Breast epithelium (tissue), 4 donors: ENCODE data around the gene GOLGA8B. TPM values are rescaled to one million over a fixed set of nuclear protein-coding genes. Genes with fewer than 3 reads are reported as not detected.
A peak's percentile ranks its signal among the peaks of the same experiment; 100 is the strongest.
"Not testable (repeated sequence)": the region's sequence is repeated elsewhere in the genome, so short reads cannot be mapped to it uniquely, and the experiment has no call there.

Source experiments
- DNase-seq, 2 donors: peaks; one replicate each; pipeline ENCODE4 v3.0.0-alpha.2; 2019; ENCODE audit warnings: low spot score in 2 of 2
- H3K27ac ChIP-seq, 2 donors: fragments of 200-600 bp; sonication (generic) in 1 of 2; one replicate each; pipeline ENCODE4 v1.5.1; 2016 to 2019; ENCODE audit warnings: mild to moderate bottlenecking in 1 of 2
- H3K27me3 ChIP-seq, 2 donors: fragments of 200-600 bp; sonication (generic) in 1 of 2; one replicate each; pipeline versions ENCODE4 v1.5.1 to v1.6.0; 2017 to 2019; ENCODE audit warnings: control low read depth in 1 of 2, mild to moderate bottlenecking in 1 of 2
- H3K36me3 ChIP-seq: fragments of 200-600 bp; one replicate; pipeline ENCODE4 v1.5.1; 2019
- H3K4me1 ChIP-seq, 2 donors: fragments of 200-600 bp; sonication (generic); one replicate each; pipeline ENCODE4 v1.5.1; 2016 to 2019; ENCODE audit warnings: control low read depth in 1 of 2
- H3K4me3 ChIP-seq, 3 donors: fragments of 200-600 bp; sonication (generic); 1 replicate in 2 of 3; 2 replicates in 1 of 3; pipeline ENCODE4 v1.5.1; 2016 to 2019; ENCODE audit warnings: mild to moderate bottlenecking in 3 of 3, moderate library complexity in 2 of 3
- H3K9me3 ChIP-seq, 2 donors: fragments of 200-600 bp; sonication (generic) in 1 of 2; one replicate each; pipeline ENCODE4 v1.5.1; 2016 to 2019; ENCODE audit warnings: control low read depth in 1 of 2
- CTCF ChIP-seq, 3 donors: fragments of 450-650 bp; IDR thresholded peaks; one replicate each; pipeline ENCODE4 v1.5.1; 2016 to 2017; ENCODE audit warnings: antibody characterized with exemption in 3 of 3, mild to moderate bottlenecking in 3 of 3, moderate library complexity in 3 of 3
- POLR2A ChIP-seq: fragments of 450-650 bp; IDR thresholded peaks from one replicate; pipeline ENCODE4 v1.6.1; 2016; ENCODE audit warnings: antibody characterized with exemption, mild to moderate bottlenecking, moderate library complexity
- POLR2AphosphoS5 ChIP-seq, 3 donors: sonication (generic); formaldehyde crosslinking; IDR thresholded peaks; one replicate each; pipeline ENCODE4 v1.6.1; 2017; ENCODE audit warnings: antibody characterized with exemption in 3 of 3
- intact Hi-C: fragments of 100-400 bp; cut with DNase I; formaldehyde crosslinking; loops from one replicate; pipeline ENCODE4 v1.15.1; 2023; ENCODE audit warnings: low total_unique reads
- total RNA-seq, 3 donors: library from RNA; depleted of rRNA; stranded (reverse); fragments of >200 nt; gene quantifications; one replicate each; pipeline ENCODE4 v1.1.0, GENCODE V29; 2016

Gene GOLGA8B
- total RNA-seq, 3 donors from 2014 or later, result 94.4 to 180 (median 131) TPM

- Histone ChIP-seq H3K4me1 (no peaks in the 10 kb centered on the region), H3K36me3 (no peaks in the 10 kb centered on the region), H3K27me3 (no peaks in the 10 kb centered on the region), H3K4me3 (no peak overlapping the region), H3K27ac (no peak overlapping the region), H3K9me3 (no peaks in the 10 kb centered on the region)
- intact Hi-C loops, result no loop called here
- no peak for DNase-seq
- TF ChIP-seq POLR2A (no peak), POLR2AphosphoS5 (IDR thresholded peaks at IDR 0.05) (no peak), CTCF (IDR thresholded peaks at IDR 0.05) (no peak)
Measured at GRCh38 chr15:34598799-34599585, 15.5 kb upstream of the GOLGA8B start.

GRCh38 chr15:34597316-34597715 is 13.9 kb upstream of the GOLGA8B start:
- no peak overlapping the region for H3K4me3 ChIP-seq
- H3K27ac ChIP-seq, result no peak overlapping the region
- no peaks in the 10 kb centered on the region for H3K9me3 ChIP-seq
- no peak for TF ChIP-seq POLR2A
- TF ChIP-seq POLR2AphosphoS5 (IDR thresholded peaks at IDR 0.05), result no peak
- no peak for TF ChIP-seq CTCF (IDR thresholded peaks at IDR 0.05)
- intact Hi-C loops, result no loop called here
- no peaks in the 10 kb centered on the region for H3K36me3 ChIP-seq
- H3K4me1 ChIP-seq, result no peaks in the 10 kb centered on the region
- H3K27me3 ChIP-seq, result no peaks in the 10 kb centered on the region
- no peak for DNase-seq

- intact Hi-C loops, result no loop called here
- Histone ChIP-seq H3K9me3 (no peaks in the 10 kb centered on the region), H3K36me3 (no peaks in the 10 kb centered on the region), H3K27ac (no peak overlapping the region), H3K27me3 (no peaks in the 10 kb centered on the region), H3K4me3 (no peak overlapping the region), H3K4me1 (no peaks in the 10 kb centered on the region)
- TF ChIP-seq POLR2A (no peak), POLR2AphosphoS5 (IDR thresholded peaks at IDR 0.05) (no peak), CTCF (IDR thresholded peaks at IDR 0.05) (no peak)
- DNase-seq, result no peak
Measured at GRCh38 chr15:34594361-34594760, 10.9 kb upstream of the GOLGA8B start.

- TF ChIP-seq POLR2AphosphoS5 (IDR thresholded peaks at IDR 0.05) (no peak), CTCF (IDR thresholded peaks at IDR 0.05) (no peak), POLR2A (no peak)
- intact Hi-C loops, result no loop called here
Measured at GRCh38 chr15:34591306-34591705, 7.9 kb upstream of the GOLGA8B start.

GRCh38 chr15:34588046-34588674 is 4.7 kb upstream of the GOLGA8B start:
- Histone ChIP-seq H3K9me3 (no peaks in the 10 kb centered on the region), H3K4me1 (peaks cover 4% of the 10 kb centered on the region in 2 donors), H3K4me3 (peak overlapping the region in 2 of 3 donors; percentile 31 to 51), H3K27me3 (no peaks in the 10 kb centered on the region), H3K36me3 (no peaks in the 10 kb centered on the region), H3K27ac (peak overlapping the region in 1 of 2 donors; percentile 17)
- TF ChIP-seq POLR2AphosphoS5 (IDR thresholded peaks at IDR 0.05) (peak; percentile 30 to 64 (median 44)), POLR2A (peak; percentile 36), CTCF (IDR thresholded peaks at IDR 0.05) (peak; percentile 62 to 85 (median 83))
- intact Hi-C loops, result no loop called here
- peak in 1 of 2 donors; percentile 55 for DNase-seq

More at GRCh38 chr15:34591306-34591705, 7.9 kb upstream of the GOLGA8B start:
- Histone ChIP-seq H3K4me3 (no peak overlapping the region), H3K36me3 (no peaks in the 10 kb centered on the region), H3K9me3 (no peaks in the 10 kb centered on the region), H3K27ac (no peak overlapping the region), H3K4me1 (no peaks in the 10 kb centered on the region), H3K27me3 (no peaks in the 10 kb centered on the region)
- no peak for DNase-seq

GRCh38 chr15:34585966-34586365 is 2.5 kb upstream of the GOLGA8B start:
- H3K9me3 ChIP-seq, H3K4me1 ChIP-seq, H3K27ac ChIP-seq, H3K27me3 ChIP-seq, H3K36me3 ChIP-seq, DNase-seq, H3K4me3 ChIP-seq, intact Hi-C loops: not testable (repeated sequence)
